ENCODE results near the gene NADK.

NADK gene

GRCh38 chr1:1760345-1760650, 18.0 kb downstream of the NADK start:
- DNase-seq: no peak
- TF ChIP-seq, protein P1, sequence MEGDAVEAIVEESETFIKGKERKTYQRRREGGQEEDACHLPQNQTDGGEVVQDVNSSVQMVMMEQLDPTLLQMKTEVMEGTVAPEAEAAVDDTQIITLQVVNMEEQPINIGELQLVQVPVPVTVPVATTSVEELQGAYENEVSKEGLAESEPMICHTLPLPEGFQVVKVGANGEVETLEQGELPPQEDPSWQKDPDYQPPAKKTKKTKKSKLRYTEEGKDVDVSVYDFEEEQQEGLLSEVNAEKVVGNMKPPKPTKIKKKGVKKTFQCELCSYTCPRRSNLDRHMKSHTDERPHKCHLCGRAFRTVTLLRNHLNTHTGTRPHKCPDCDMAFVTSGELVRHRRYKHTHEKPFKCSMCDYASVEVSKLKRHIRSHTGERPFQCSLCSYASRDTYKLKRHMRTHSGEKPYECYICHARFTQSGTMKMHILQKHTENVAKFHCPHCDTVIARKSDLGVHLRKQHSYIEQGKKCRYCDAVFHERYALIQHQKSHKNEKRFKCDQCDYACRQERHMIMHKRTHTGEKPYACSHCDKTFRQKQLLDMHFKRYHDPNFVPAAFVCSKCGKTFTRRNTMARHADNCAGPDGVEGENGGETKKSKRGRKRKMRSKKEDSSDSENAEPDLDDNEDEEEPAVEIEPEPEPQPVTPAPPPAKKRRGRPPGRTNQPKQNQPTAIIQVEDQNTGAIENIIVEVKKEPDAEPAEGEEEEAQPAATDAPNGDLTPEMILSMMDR (IDR thresholded peaks at IDR 0.05; ENCODE audit: low read depth, low read length, missing control alignments): no peak
- no peak overlapping the region for H3K4me3 ChIP-seq (ENCODE audit: low read depth, low read length)
- in situ Hi-C loops (cut with HindIII; ENCODE audit: low pct_ligation_motif_present, low sequenced_read_pairs): no loop called here
- no peaks in the 10 kb centered on the region for H3K27me3 ChIP-seq (replicated peaks)
- peaks cover 65% of the 10 kb centered on the region for H3K36me3 ChIP-seq (replicated peaks)
- no peak overlapping the region for H3K27ac ChIP-seq

- in situ Hi-C loops (cut with HindIII; ENCODE audit: low pct_ligation_motif_present, low sequenced_read_pairs): no loop called here
- Histone ChIP-seq H3K36me3 (replicated peaks) (peaks cover 66% of the 10 kb centered on the region), H3K27me3 (replicated peaks) (no peaks in the 10 kb centered on the region), H3K27ac (no peak overlapping the region), H3K4me3 (ENCODE audit: low read depth, low read length) (no peak overlapping the region)
- TF ChIP-seq, protein P1 (IDR thresholded peaks at IDR 0.05; ENCODE audit: low read depth, low read length, missing control alignments): no peak
- DNase-seq: no peak
Measured at GRCh38 chr1:1759456-1760344, 18.6 kb downstream of the NADK start.

DNA sequence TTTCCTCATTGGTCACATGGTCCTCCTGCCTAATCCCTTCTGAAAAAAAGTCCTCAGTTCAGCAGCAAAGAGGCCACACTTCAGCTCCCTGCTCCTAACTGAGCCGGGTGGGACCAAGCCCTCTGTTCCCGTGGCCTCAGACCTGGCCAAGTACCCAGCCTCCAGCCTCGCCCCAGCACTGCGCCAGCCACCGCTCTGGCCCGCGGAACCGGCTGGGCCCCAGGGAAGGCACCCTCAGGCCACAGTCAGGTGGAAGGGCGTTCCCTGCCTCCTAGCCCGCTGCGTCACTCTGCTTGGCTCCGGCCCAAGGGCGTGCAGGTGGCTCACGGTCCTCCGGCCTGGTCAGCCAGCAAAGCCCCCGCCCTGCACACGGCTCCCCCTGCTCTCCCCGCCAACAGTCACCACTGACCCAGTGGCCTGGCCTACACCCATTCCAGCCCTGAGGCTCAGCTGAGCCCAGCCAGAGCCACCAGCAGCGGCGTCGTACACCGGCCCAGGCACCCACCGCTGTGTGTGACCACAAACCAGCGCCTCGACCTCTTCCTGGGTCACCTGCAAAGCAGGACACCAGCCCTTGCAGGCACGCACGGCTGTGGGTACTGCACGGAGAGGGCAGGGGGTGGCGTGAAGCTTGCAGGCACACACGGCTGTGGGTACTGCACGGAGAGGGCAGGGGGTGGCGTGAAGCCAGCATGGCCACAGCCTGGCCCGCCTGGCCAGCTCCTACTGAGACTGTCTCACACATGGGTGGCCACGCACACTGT, 19.4 kb downstream of the NADK start:
- Histone ChIP-seq H3K27me3 (replicated peaks) (no peaks in the 10 kb centered on the region), H3K36me3 (replicated peaks) (peaks cover 69% of the 10 kb centered on the region), H3K4me3 (ENCODE audit: low read depth, low read length) (no peak overlapping the region), H3K27ac (no peak overlapping the region)
- in situ Hi-C loops (cut with HindIII; ENCODE audit: low pct_ligation_motif_present, low sequenced_read_pairs): no loop called here
- TF ChIP-seq, protein P1 (IDR thresholded peaks at IDR 0.05; ENCODE audit: low read depth, low read length, missing control alignments): no peak
- DNase-seq: no peak

DNA sequence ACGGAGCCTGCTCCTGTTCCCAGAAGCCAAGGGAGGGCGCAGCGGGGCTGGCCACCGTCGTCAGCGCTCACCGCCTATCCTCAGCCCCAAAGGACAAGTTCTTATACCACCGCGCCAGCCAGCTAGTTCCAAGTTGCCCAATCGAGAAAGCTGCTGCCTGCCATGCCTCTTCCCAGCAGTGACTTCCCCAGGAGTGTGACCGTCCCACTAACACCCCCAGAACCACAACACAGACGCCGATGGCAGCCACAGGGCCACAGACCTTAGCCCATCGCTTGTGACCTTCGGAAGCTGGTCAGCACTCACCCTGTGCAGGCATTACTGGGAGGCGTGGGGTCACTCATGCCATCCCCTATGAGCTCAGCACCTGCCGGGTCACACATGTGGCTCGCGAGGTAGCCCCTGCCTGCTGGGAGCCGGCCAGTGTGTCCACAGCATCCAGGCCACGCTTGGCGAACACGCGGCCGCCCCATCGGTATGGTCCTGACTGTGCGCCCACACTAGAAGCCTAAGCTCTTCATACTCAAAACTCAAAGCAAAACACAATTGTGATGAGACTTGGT, 20.1 kb downstream of the NADK start:
- in situ Hi-C loops (cut with HindIII; ENCODE audit: low pct_ligation_motif_present, low sequenced_read_pairs): no loop called here
- DNase-seq: no peak
- no peak overlapping the region for H3K27ac ChIP-seq
- TF ChIP-seq, protein P1 (IDR thresholded peaks at IDR 0.05; ENCODE audit: low read depth, low read length, missing control alignments): no peak
- peaks cover 73% of the 10 kb centered on the region for H3K36me3 ChIP-seq (replicated peaks)
- no peak overlapping the region for H3K4me3 ChIP-seq (ENCODE audit: low read depth, low read length)
- no peaks in the 10 kb centered on the region for H3K27me3 ChIP-seq (replicated peaks)

DNA sequence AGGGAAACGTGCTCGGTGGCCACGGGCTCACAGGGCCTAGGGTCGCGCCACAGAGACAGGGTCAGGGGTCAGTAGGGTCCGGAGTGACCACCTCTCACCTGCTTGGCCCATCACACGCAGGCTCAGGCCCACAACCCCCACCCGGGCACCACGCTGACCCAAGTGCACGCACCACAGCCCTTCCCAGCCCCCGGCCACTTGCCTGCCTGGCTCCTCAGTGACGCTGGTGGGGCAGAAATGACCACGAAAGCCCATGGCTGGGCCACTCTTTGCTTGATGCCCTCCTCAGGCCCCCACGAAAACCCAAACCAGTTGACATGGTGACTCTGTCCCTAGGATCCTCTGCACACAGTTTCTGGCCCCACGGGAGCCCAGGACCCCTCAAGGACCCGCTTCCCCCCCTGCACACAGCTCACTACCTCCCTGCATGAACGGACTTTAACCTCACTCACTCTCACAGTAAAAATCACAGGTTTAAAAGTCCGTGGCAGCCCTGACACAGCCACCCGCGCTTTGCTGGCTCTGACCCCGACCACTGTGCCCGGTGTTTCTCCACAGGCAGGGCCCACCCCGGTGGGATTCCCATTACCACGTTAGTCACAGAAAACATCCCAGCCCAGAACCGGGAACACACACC, 20.7 kb downstream of the NADK start:
- in situ Hi-C loops (cut with HindIII; ENCODE audit: low pct_ligation_motif_present, low sequenced_read_pairs): no loop called here
- TF ChIP-seq, protein P1 (IDR thresholded peaks at IDR 0.05; ENCODE audit: low read depth, low read length, missing control alignments): no peak
- H3K27ac ChIP-seq: no peak overlapping the region
- H3K36me3 ChIP-seq (replicated peaks): peaks cover 73% of the 10 kb centered on the region
- DNase-seq: no peak
- H3K4me3 ChIP-seq (ENCODE audit: low read depth, low read length): no peak overlapping the region
- H3K27me3 ChIP-seq (replicated peaks): no peaks in the 10 kb centered on the region

Data from brain microvascular endothelial cell (primary cell).